Activated gamma-delta T cell (primary cell): ENCODE measurements around the gene C1orf174.

Experiments
- DNase-seq: peaks from one replicate; lab custom pipeline; 2025; lab: John Stamatoyannopoulos, UW

C1orf174 gene

GRCh38 chr1:3910049-3910731 is 10.1 kb upstream of the C1orf174 start:
- DNase-seq: no peak

DNA sequence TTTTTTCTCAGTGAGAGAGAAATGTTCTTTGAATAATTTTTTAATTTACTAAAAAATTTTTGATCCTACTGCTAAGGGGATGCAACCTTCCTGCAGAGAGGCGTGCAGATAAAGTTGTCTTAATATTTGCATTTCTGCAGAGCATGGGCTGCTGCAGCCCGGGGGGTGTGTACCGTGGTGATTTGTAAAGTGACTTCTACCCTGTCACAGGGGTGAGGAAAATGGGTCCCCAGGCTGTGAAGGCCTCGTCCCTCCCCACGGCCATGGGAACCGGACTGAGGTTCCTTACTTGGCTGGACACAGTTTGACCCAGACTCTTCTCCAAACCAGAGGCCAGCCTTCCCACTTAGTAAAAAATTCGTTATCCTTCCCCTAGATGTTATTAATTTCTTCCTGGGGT is 9.5 kb upstream of the C1orf174 start:
- no peak for DNase-seq

DNA sequence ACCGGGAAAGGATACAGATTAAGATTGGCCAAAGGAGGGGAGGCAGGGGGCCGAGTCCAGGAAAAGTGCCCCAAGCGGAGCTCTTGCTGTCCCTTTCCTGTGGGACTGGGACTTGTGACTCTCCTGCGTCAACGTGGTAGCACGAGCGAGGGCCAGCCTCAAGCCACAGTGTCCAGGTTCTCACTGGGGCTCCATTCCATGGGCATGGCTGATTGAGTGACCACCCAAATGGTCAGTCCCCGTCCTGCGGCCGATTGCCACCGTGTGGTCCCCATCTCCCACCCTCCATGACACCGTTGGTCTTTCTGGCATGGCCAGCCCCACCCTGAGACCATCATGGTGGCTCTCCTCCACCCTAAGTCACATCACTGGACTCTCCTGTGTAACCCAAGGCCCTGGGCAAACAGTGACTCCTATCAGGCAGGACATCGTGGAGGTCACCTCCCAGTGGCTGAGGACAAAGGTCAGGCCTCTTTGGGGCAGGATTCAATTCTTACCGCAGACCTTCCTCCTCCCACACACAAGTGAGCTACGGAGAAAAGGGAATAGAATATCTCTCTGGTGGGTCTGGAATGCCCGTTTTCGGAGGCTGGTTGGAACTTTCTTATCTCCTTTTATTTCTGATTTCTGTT is 8.9 kb upstream of the C1orf174 start:
- DNase-seq: no peak

GRCh38 chr1:3907621-3908165 is 7.6 kb upstream of the C1orf174 start:
- DNase-seq: no peak

GRCh38 chr1:3907031-3907534 is 7.0 kb upstream of the C1orf174 start:
- no peak for DNase-seq

DNA sequence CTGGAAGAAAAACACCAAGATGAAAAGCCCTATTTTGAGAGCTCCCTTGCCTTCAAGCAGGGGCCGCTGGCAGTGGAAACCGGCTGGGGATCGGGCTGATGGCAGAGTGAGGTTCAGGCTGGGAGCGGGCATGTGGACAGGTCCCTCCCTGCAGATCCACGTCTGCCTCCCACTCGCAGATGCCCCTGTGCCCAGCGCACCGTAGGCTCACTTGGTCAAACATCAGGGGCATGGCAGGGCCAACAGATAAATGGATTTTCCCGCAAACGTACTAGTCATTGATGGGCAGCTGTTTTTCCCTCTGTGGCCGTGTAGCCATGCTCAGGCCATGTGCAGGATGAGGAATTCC is 6.6 kb upstream of the C1orf174 start:
- no peak for DNase-seq

GRCh38 chr1:3905953-3906671 is 6.0 kb upstream of the C1orf174 start:
- no peak for DNase-seq

GRCh38 chr1:3905266-3905952 is 5.3 kb upstream of the C1orf174 start:
- no peak for DNase-seq

- no peak for DNase-seq
These were observed 4.7 kb upstream of the C1orf174 start for GRCh38 chr1:3904843-3905185.

- no peak for DNase-seq
These were observed 4.2 kb upstream of the C1orf174 start for GRCh38 chr1:3904006-3904842.

- no peak for DNase-seq
These were observed 3.3 kb upstream of the C1orf174 start for GRCh38 chr1:3903141-3904005.

- no peak for DNase-seq
These were observed 2.6 kb upstream of the C1orf174 start for GRCh38 chr1:3902571-3903091.

DNA sequence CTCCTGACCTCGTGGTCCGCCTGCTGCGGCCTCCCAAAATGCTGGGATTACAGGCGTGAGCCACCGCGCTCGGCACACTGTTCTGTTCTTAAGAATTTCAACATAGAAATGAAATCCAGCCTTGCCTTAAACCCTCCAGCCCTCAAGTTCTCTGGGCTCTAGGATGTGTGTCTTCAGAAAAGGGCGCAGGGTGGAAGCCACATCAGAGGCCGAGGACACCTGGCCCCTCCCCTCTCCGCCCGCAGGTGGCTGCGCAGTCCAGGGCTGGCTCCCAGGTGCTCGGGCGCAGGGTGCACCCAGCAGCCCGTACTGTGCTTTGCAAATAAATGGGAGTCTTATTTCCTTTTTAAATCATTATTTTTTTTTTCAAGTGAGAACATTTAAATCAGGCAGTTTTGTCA is 2.0 kb upstream of the C1orf174 start:
- no peak for DNase-seq

GRCh38 chr1:3900969-3901529 is 977 bp upstream of the C1orf174 start:
- peak; percentile 71 for DNase-seq

- no peak for DNase-seq
These were observed 320 bp downstream of the C1orf174 start for GRCh38 chr1:3899754-3900149.

DNA sequence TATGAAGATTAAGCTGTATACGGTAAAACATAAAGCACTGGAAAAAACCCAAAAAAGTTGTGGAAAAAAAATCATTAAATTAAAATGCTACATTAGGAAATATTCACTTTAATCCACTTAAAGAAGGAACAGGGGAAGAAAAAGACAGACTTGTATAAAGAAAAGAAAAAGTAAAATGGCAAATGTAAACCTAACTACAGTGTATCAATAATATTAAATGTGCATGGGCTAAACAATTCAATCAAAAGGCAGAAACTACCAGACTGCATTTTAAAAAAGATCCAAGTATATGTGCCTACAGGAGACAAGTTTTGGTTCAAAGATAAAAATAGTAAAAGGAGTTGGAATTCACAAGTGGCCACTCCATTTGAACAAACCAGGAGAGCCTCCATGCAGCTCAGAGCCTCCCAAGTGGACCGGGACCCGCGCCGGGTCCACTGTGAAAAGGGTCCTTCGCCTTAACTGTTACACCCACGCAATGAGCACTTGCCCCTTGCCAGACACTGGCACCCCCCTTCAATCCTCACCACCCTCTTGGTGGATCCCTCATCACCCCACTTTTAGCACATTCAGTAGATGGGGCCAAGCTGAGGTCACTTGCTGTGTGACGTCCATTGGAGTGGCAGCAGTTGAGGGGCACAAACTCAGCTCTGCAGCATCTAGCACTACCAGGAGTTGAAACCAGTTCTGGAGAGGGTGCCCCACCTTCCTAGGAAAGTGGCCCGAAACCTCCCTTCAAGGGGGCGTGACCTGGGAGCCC is 898 bp downstream of the C1orf174 start:
- no peak for DNase-seq

DNA sequence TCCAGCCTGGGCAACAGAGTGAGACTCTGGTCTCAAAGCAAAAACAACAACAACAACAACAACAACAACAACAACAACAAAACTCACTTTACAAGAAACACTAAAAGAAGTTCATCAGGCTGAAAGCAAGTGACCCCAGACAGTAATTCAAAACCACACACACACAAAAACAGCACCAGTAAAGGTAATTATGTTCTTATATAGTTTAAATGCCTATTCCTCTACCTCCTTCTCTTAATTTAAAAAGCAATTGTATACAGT is 1.7 kb downstream of the C1orf174 start:
- no peak for DNase-seq

DNA sequence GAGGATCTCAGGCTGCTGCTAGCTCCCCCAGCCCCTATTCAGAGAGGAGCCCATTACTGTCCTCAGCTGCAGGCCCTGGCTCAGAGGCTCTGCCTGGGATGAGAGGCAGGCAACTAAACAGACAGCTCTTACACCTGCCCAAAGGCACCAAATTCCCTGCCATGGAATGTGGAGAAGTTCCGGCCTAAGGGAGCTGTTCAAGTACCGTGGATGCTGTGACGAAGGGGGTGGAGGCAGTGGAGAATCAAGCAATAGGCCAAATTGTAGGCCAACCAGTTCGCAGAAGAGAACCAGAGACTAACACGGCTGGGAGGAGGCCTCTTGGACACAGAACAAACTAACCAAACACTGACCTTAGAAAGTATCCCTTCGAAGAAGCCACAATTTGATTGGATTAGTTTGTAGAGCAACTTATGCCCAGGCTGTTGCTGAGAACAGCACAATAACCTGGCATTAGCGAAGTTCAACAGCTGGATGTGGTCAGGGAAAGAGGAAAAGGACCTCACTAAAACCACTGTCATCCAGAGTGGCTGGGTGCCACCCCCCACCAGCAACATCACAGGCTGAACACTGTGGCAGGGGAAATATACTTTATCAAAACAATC is 3.6 kb downstream of the C1orf174 start:
- DNase-seq: no peak

- DNase-seq: no peak
These were observed 4.1 kb downstream of the C1orf174 start for GRCh38 chr1:3895951-3896325.
